PC-3 (cell line): ENCODE data around the gene C3orf22. TPM values are rescaled to one million over a fixed set of nuclear protein-coding genes. Genes with fewer than 3 reads are reported as not detected.

Experiments used
- ATAC-seq: fragments of 200-7000 bp; cut with Tn5 transposase; 2 replicates; pipeline ENCODE4 v1.9.1; 2020; ENCODE audit warnings: mild to moderate bottlenecking, moderate library complexity
- BruUV-seq: library from RNA; stranded (reverse); fragments of 400-500 nt; replicated peaks from 2 replicates; lab custom pipeline; 2021; lab: Mats Ljungman, UMichigan
- CTCF ChIA-PET: fragments of 300-600 bp; sonication (Branson Sonifier 250); formaldehyde crosslinking; loops from one replicate; lab custom pipeline; 2022; ENCODE audit warnings: antibody characterized with exemption; lab: Charles Lee
- POLR2A ChIA-PET: fragments of 300-600 bp; sonication (Branson Sonifier 250); formaldehyde crosslinking; loops from one replicate; lab custom pipeline; 2022; ENCODE audit warnings: antibody characterized with exemption; ENCODE audit not compliant: unreplicated experiment; lab: Charles Lee
- DNase-seq: peaks from one replicate; pipeline ENCODE4 v3.0.0-alpha.2; 2015
- H2AFZ ChIP-seq: fragments of 300-600 bp; sonication (generic); 2 replicates; pipeline ENCODE4 v1.6.0; 2016; ENCODE audit warnings: antibody characterized with exemption, low read length
- H3F3A ChIP-seq: fragments of 300-600 bp; sonication (generic); one replicate; pipeline ENCODE4 v1.6.0; 2017; ENCODE audit warnings: antibody characterized with exemption, low read length, control low read depth, mild to moderate bottlenecking; ENCODE audit not compliant: unreplicated experiment
- H3K27ac ChIP-seq: fragments of 300-600 bp; sonication (generic); 2 replicates; pipeline ENCODE4 v1.5.1; 2016; ENCODE audit warnings: mild to moderate bottlenecking, low read length
- H3K27me3 ChIP-seq: fragments of 300-600 bp; sonication (generic); 2 replicates; pipeline ENCODE4 v1.6.1; 2016; ENCODE audit warnings: low read length, mixed read lengths
- H3K36me3 ChIP-seq: fragments of 300-600 bp; sonication (generic); 2 replicates; pipeline ENCODE4 v1.6.1; 2016; ENCODE audit warnings: low read depth, mixed run types, low read length, mixed read lengths
- H3K4me1 ChIP-seq: fragments of 300-600 bp; sonication (generic); 2 replicates; pipeline ENCODE4 v1.5.1; 2016; ENCODE audit warnings: low read length; ENCODE audit not compliant: insufficient read depth
- H3K4me2 ChIP-seq: fragments of 300-600 bp; sonication (generic); 2 replicates; pipeline ENCODE4 v1.6.0; 2016; ENCODE audit warnings: low read length
- H3K4me3 ChIP-seq: fragments of 300-600 bp; sonication (generic); 2 replicates; pipeline ENCODE4 v1.5.1; 2016; ENCODE audit warnings: mild to moderate bottlenecking, low read length, mixed read lengths
- H3K79me2 ChIP-seq: fragments of 300-600 bp; sonication (generic); 2 replicates; pipeline ENCODE4 v1.6.1; 2017; ENCODE audit warnings: low read length, mixed read lengths
- H3K9ac ChIP-seq: fragments of 300-600 bp; sonication (generic); 2 replicates; pipeline ENCODE4 v1.6.0; 2016; ENCODE audit warnings: mild to moderate bottlenecking, low read length
- H3K9me2 ChIP-seq: fragments of 300-600 bp; sonication (generic); replicated peaks from 2 replicates; pipeline ENCODE4 v1.6.1; 2016; ENCODE audit warnings: mixed run types, low read length, mixed read lengths
- H3K9me3 ChIP-seq: fragments of 300-600 bp; sonication (generic); 2 replicates; pipeline ENCODE4 v1.6.1; 2016; ENCODE audit warnings: low read length, mixed read lengths
- H4K20me1 ChIP-seq: fragments of 300-600 bp; sonication (generic); 2 replicates; pipeline ENCODE4 v1.6.1; 2016; ENCODE audit warnings: low read length, mixed read lengths
- CTCF ChIP-seq: fragments of 300-600 bp; sonication (generic); conservative IDR thresholded peaks from 2 replicates; pipeline ENCODE4 v1.5.1; 2017; ENCODE audit warnings: antibody characterized with exemption, low read depth, mild to moderate bottlenecking, low read length
- EZH2 ChIP-seq: fragments of 300-600 bp; sonication (generic); IDR thresholded peaks from one replicate; pipeline ENCODE4 v1.6.1; 2017; ENCODE audit warnings: antibody characterized with exemption, mild to moderate bottlenecking, low read length; ENCODE audit not compliant: unreplicated experiment
- EZH2phosphoT487 ChIP-seq: fragments of 300-600 bp; sonication (generic); IDR thresholded peaks from 2 replicates; pipeline ENCODE4 v1.6.1; 2018; ENCODE audit warnings: mild to moderate bottlenecking, antibody characterized with exemption, low read length, borderline replicate concordance
- intact Hi-C: fragments of 100-400 bp; cut with micrococcal nuclease; formaldehyde crosslinking; loops from 2 replicates; pipeline ENCODE4 v1.9.0; 2023
- total RNA-seq: library from RNA; depleted of rRNA; stranded (reverse); fragments of >200 nt; gene quantifications from 2 replicates; pipeline ENCODE4 v1.2.3, GENCODE V29; 2014

C3orf22 gene
- total RNA-seq, 1 experiment from 2014 or later: not detected

- Histone ChIP-seq H3K9me3 (no peaks in the 10 kb centered on the region), H3K79me2 (no peaks in the 10 kb centered on the region), H3K4me3 (no peak overlapping the region), H3K27ac (no peak overlapping the region), H3K9ac (no peak overlapping the region), H3K4me1 (no peaks in the 10 kb centered on the region), H4K20me1 (no peaks in the 10 kb centered on the region), H3K27me3 (0 out of 2 replicates have a peak, but pooled peaks cover 10% of the 10 kb centered on the region), H2AFZ (no peak overlapping the region), H3K36me3 (no peaks in the 10 kb centered on the region), H3K9me2 (no peaks in the 10 kb centered on the region), H3K4me2 (no peak overlapping the region), H3F3A (no peaks in the 10 kb centered on the region)
- ChIA-PET CTCF (no interaction called here), POLR2A (no interaction called here)
- no TSS peak for BruUV-seq
- intact Hi-C loops: no loop called here
- DNase-seq (no peak), ATAC-seq (no peak)
- TF ChIP-seq CTCF (no peak), EZH2 (no peak), EZH2phosphoT487 (no peak)
Observed at GRCh38 chr3:126548556-126549466, 9.9 kb downstream of the C3orf22 start.

- DNase-seq (no peak), ATAC-seq (no peak)
- Histone ChIP-seq H3F3A (no peaks in the 10 kb centered on the region), H3K4me2 (no peak overlapping the region), H3K4me1 (no peaks in the 10 kb centered on the region), H3K4me3 (no peak overlapping the region), H3K9ac (no peak overlapping the region), H4K20me1 (no peaks in the 10 kb centered on the region), H3K9me2 (no peaks in the 10 kb centered on the region), H3K27ac (no peak overlapping the region), H2AFZ (no peak overlapping the region), H3K27me3 (0 out of 2 replicates have a peak, but pooled peaks cover 10% of the 10 kb centered on the region), H3K79me2 (no peaks in the 10 kb centered on the region), H3K9me3 (no peaks in the 10 kb centered on the region), H3K36me3 (no peaks in the 10 kb centered on the region)
- no peak for TF ChIP-seq CTCF
- no peak for TF ChIP-seq EZH2phosphoT487
- TF ChIP-seq EZH2: no peak
- intact Hi-C loops: no loop called here
- ChIA-PET CTCF (no interaction called here), POLR2A (no interaction called here)
- BruUV-seq: no TSS peak
Observed at GRCh38 chr3:126547721-126548120, 11.0 kb downstream of the C3orf22 start.
